BLaER1 (cell line): ENCODE results near the gene EIF4G3.
"Not testable (repeated sequence)": the region's sequence is repeated elsewhere in the genome, so short reads cannot be mapped to it uniquely, and the experiment has no call there.

Source experiments
- H3K27ac ChIP-seq: shearing (Covaris generic); formaldehyde crosslinking; 2 replicates; pipeline ENCODE4 v1.8.1; 2022
- H3K27me3 ChIP-seq: shearing (Covaris generic); formaldehyde crosslinking; 2 replicates; pipeline ENCODE4 v1.8.1; 2022
- H3K36me3 ChIP-seq: shearing (Covaris generic); formaldehyde crosslinking; 2 replicates; pipeline ENCODE4 v1.8.1; 2022
- H3K4me1 ChIP-seq: shearing (Covaris generic); formaldehyde crosslinking; 2 replicates; pipeline ENCODE4 v1.8.1; 2022
- H3K4me2 ChIP-seq: shearing (Covaris generic); formaldehyde crosslinking; 2 replicates; pipeline ENCODE4 v1.8.1; 2022
- H3K4me3 ChIP-seq: shearing (Covaris generic); formaldehyde crosslinking; 2 replicates; pipeline ENCODE4 v1.8.1; 2022
- H3K9ac ChIP-seq: shearing (Covaris generic); formaldehyde crosslinking; 2 replicates; pipeline ENCODE4 v1.8.1; 2022
- H3K9me3 ChIP-seq: shearing (Covaris generic); formaldehyde crosslinking; 2 replicates; pipeline ENCODE4 v1.8.1; 2022
- H4K20me1 ChIP-seq: shearing (Covaris generic); formaldehyde crosslinking; 2 replicates; pipeline ENCODE4 v1.8.1; 2022
- Cebpa-rat ChIP-seq: shearing (Covaris generic); IDR thresholded peaks from 2 replicates; pipeline ENCODE4 v1.8.1; 2022

EIF4G3 gene

DNA sequence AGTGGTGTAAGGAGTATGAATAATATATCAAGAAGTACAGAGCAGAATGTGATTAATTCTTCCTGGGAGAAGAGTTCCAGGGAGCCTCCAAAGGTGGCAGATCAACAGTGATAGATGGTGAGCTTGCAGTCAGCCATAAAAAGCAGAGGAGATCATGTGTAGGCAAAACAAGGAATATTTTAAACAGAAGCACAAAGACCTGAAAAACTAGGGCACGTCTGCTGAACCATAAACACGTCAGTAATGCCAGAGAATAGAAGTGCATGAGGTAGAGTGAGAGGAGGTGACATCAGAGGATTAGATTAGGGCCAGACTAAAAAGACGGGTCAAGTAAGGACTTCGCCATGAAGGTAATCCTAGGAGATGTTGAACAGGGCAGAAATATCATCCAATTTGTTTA, 151.8 kb downstream of the EIF4G3 start:
- H3K9me3 ChIP-seq: peaks cover 34% of the 10 kb centered on the region
- TF ChIP-seq Cebpa-rat: no peak
- H3K36me3 ChIP-seq: peaks cover 43% of the 10 kb centered on the region
- no peak overlapping the region for H3K4me3 ChIP-seq
- no peaks in the 10 kb centered on the region for H3K27me3 ChIP-seq
- no peak overlapping the region for H3K27ac ChIP-seq
- peaks cover 21% of the 10 kb centered on the region for H4K20me1 ChIP-seq
- no peak overlapping the region for H3K9ac ChIP-seq
- H3K4me1 ChIP-seq: peaks cover 13% of the 10 kb centered on the region
- H3K4me2 ChIP-seq: no peak overlapping the region

DNA sequence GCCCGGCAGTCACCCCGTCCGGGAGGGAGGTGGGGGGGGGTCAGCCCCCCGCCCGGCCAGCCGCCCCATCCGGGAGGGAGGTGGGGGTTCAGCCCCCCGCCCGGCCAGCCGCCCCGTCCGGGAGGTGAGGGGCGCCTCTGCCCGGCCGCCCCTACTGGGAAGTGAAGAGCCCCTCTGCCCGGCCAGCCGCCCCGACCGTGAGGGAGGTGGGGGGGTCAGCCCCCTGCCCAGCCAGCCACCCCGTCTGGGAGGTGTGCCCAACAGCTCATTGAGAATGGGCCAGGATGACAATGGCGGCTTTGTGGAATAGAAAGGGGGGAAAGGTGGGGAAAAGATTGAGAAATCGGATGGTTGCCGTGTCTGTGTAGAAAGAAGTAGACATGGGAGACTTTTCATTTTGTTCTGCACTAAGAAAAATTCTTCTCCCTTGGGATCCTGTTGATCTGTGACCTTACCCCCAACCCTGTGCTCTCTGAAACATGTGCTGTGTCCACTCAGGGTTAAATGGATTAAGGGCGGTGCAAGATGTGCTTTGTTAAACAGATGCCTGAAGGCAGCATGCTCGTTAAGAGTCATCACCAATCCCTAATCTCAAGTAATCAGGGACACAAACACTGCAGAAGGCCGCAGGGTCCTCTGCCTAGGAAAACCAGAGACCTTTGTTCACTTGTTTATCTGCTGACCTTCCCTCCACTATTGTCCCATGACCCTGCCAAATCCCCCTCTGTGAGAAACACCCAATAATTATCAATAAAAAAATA, 152.4 kb downstream of the EIF4G3 start:
- not testable (repeated sequence) for H3K27me3 ChIP-seq, H3K4me3 ChIP-seq, H3K27ac ChIP-seq, H3K4me2 ChIP-seq, H3K9ac ChIP-seq
- peaks cover 37% of the 10 kb centered on the region for H3K36me3 ChIP-seq
- peaks cover 33% of the 10 kb centered on the region for H3K9me3 ChIP-seq
- peaks cover 26% of the 10 kb centered on the region for H4K20me1 ChIP-seq
- peaks cover 13% of the 10 kb centered on the region for H3K4me1 ChIP-seq

GRCh38 chr1:21022279-21023040, 154.2 kb downstream of the EIF4G3 start:
- H3K27me3 ChIP-seq: no peaks in the 10 kb centered on the region
- no peak for TF ChIP-seq Cebpa-rat
- peaks cover 26% of the 10 kb centered on the region for H3K9me3 ChIP-seq
- peak overlapping the region; percentile 23; the same call in 1 of the 2 replicates for H3K4me2 ChIP-seq
- no peak overlapping the region for H3K4me3 ChIP-seq
- H3K4me1 ChIP-seq: peaks cover 13% of the 10 kb centered on the region
- H3K36me3 ChIP-seq: peaks cover 25% of the 10 kb centered on the region
- no peak overlapping the region for H3K9ac ChIP-seq
- H3K27ac ChIP-seq: no peak overlapping the region; the same call in 1 of the 2 replicates
- H4K20me1 ChIP-seq: peaks cover 40% of the 10 kb centered on the region

GRCh38 chr1:21021311-21021710, 155.4 kb downstream of the EIF4G3 start:
- TF ChIP-seq Cebpa-rat: no peak
- H3K4me2 ChIP-seq: no peak overlapping the region
- no peak overlapping the region for H3K9ac ChIP-seq
- H3K27ac ChIP-seq: no peak overlapping the region
- H3K36me3 ChIP-seq: peaks cover 24% of the 10 kb centered on the region
- no peak overlapping the region for H3K4me3 ChIP-seq
- H3K4me1 ChIP-seq: peaks cover 13% of the 10 kb centered on the region
- H3K9me3 ChIP-seq: peaks cover 23% of the 10 kb centered on the region
- no peaks in the 10 kb centered on the region for H3K27me3 ChIP-seq
- peaks cover 40% of the 10 kb centered on the region for H4K20me1 ChIP-seq

DNA sequence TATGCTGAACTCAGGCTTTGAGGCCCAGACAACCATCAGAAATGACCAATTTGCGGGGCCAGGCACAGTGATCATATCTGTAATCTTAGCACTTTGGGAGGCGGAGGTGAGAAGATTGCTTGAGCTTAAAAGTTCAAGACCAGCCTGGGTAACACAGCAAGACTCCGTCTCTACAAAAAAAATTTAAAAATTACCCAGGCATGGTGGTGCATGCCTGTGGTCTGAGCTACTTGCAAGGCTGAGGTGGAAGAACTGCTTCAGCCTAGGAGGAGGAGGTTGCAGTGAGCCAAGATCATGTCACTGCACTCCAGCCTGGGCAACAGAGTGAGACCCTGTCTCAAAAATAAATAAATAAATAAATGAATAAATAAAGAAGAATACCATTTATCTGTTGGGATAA, 156.5 kb downstream of the EIF4G3 start:
- no peak overlapping the region for H3K27ac ChIP-seq

DNA sequence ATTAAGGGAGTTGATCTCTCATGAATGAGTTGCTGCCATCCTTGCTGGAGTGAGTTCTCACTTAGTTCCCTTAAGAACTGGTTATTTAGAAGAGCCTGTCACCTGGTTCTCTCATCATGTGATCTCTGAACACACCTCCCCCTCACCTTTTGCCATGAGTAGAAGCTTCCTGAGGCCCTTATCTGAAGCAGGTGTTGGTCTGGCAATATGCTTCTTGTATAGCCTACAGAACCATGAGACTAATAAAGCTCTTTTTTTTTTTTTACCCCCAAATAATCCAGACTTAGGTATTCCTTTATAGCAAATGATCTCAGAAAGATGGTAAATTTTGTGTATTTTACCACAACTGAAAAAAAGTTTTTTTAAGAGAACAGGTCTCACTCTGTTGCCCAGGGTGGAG, 158.0 kb downstream of the EIF4G3 start:
- H3K27me3 ChIP-seq: no peaks in the 10 kb centered on the region
- H3K4me3 ChIP-seq: no peak overlapping the region
- peaks cover 13% of the 10 kb centered on the region for H3K4me1 ChIP-seq
- H3K4me2 ChIP-seq: no peak overlapping the region
- no peak for TF ChIP-seq Cebpa-rat
- no peak overlapping the region for H3K27ac ChIP-seq
- H3K9ac ChIP-seq: no peak overlapping the region
- H3K36me3 ChIP-seq: peaks cover 20% of the 10 kb centered on the region
- H3K9me3 ChIP-seq: peaks cover 10% of the 10 kb centered on the region; the same call in 1 of the 2 replicates
- H4K20me1 ChIP-seq: peaks cover 46% of the 10 kb centered on the region

More for the DNA sequence above, 156.5 kb downstream of the EIF4G3 start:
- no peaks in the 10 kb centered on the region for H3K27me3 ChIP-seq
- no peak overlapping the region for H3K4me2 ChIP-seq
- peaks cover 13% of the 10 kb centered on the region for H3K4me1 ChIP-seq
- TF ChIP-seq Cebpa-rat: no peak
- no peak overlapping the region for H3K4me3 ChIP-seq
- peaks cover 40% of the 10 kb centered on the region for H4K20me1 ChIP-seq
- H3K9me3 ChIP-seq: peaks cover 22% of the 10 kb centered on the region
- peaks cover 20% of the 10 kb centered on the region for H3K36me3 ChIP-seq
- no peak overlapping the region for H3K9ac ChIP-seq

DNA sequence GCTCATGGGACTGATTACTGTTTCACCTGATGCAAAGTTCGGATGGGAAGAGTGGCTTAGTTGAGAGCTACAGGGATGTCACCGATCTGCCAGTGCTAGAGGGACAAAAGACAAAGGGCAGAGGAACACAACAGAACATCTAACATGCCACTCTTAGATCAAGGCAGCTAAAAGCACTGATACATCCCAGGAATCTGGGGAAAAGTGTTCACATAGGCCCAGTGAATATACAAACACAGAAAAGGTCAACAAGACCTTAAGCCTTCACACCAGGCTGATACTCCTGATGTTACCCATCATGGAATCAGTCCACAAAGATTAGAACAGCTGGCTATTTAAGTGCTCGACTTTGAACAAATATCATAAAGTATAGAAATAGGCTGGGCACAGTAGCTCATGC, 163.2 kb downstream of the EIF4G3 start:
- Histone ChIP-seq H3K27me3 (no peaks in the 10 kb centered on the region), H3K9me3 (peaks cover 10% of the 10 kb centered on the region; the same call in 1 of the 2 replicates), H3K4me3 (no peak overlapping the region), H3K27ac (no peak overlapping the region), H3K36me3 (peaks cover 16% of the 10 kb centered on the region), H3K9ac (no peak overlapping the region), H4K20me1 (peaks cover 63% of the 10 kb centered on the region), H3K4me1 (peaks cover 20% of the 10 kb centered on the region), H3K4me2 (0 out of 2 replicates have a peak overlapping the region, but pooled peaks have one; percentile 11)
- TF ChIP-seq Cebpa-rat: no peak

DNA sequence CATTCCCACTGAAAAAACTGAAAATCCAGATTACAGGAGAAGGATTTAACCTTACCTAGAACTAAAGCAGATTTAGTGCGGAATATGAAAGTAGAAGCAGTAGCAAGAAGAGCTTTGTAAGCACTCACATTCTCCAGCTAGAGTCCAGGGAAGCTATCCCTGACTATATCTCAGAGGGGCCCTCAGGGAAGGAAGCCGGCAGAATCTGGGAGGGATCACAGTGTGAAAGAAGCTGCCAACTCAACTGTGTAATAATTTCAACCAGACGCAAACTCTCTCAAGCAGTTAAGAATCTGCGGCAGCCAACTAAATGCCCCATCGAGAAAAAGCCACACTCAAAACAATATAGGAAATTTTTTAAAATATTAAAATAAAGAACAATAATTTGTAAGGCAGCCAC, 163.8 kb downstream of the EIF4G3 start:
- no peaks in the 10 kb centered on the region for H3K27me3 ChIP-seq
- H3K4me3 ChIP-seq: no peak overlapping the region
- H3K9ac ChIP-seq: no peak overlapping the region
- H3K27ac ChIP-seq: no peak overlapping the region
- peaks cover 20% of the 10 kb centered on the region for H3K4me1 ChIP-seq
- peaks cover 16% of the 10 kb centered on the region for H3K36me3 ChIP-seq
- H3K9me3 ChIP-seq: peaks cover 10% of the 10 kb centered on the region; the same call in 1 of the 2 replicates
- no peak for TF ChIP-seq Cebpa-rat
- H4K20me1 ChIP-seq: peaks cover 63% of the 10 kb centered on the region
- peak overlapping the region; percentile 11; the same call in 1 of the 2 replicates for H3K4me2 ChIP-seq

GRCh38 chr1:21007876-21008275, 168.8 kb downstream of the EIF4G3 start:
- TF ChIP-seq Cebpa-rat: no peak
- Histone ChIP-seq H3K4me2 (no peak overlapping the region), H3K27me3 (no peaks in the 10 kb centered on the region), H4K20me1 (peaks cover 56% of the 10 kb centered on the region), H3K9me3 (no peaks in the 10 kb centered on the region), H3K36me3 (no peaks in the 10 kb centered on the region; the same call in 1 of the 2 replicates), H3K9ac (no peak overlapping the region), H3K4me1 (peaks cover 12% of the 10 kb centered on the region), H3K4me3 (no peak overlapping the region), H3K27ac (no peak overlapping the region)
